Prostate gland (tissue), 2 donors: Measurements from ENCODE around the gene IFI30. TPM values are rescaled to one million over a fixed set of nuclear protein-coding genes. Genes with fewer than 3 reads are reported as not detected.

ENCODE experiments used
- DNase-seq: peaks from one replicate; pipeline ENCODE4 v3.0.0-alpha.2; 2019; ENCODE audit warnings: low spot score
- H3K27ac ChIP-seq, 2 donors: fragments of 200-600 bp; sonication (generic); 2 replicates each; pipeline ENCODE4 v1.5.1; 2017 to 2019
- H3K27me3 ChIP-seq: fragments of 200-600 bp; sonication (generic); replicated peaks from 2 replicates; pipeline ENCODE4 v1.5.1; 2019; ENCODE audit not compliant: insufficient read depth
- H3K36me3 ChIP-seq, 2 donors: fragments of 200-600 bp; sonication (generic); 1 replicate in 1 of 2; 2 replicates in 1 of 2; pipeline versions ENCODE4 v1.5.1 to v1.8.1; 2017 to 2019
- H3K4me1 ChIP-seq: fragments of 200-600 bp; sonication (generic); replicated peaks from 2 replicates; pipeline ENCODE4 v1.5.1; 2019
- H3K4me3 ChIP-seq, 2 donors: fragments of 200-600 bp; sonication (generic); 2 replicates each; pipeline ENCODE4 v1.5.1; 2017 to 2019
- H3K9me3 ChIP-seq: fragments of 200-600 bp; sonication (generic); 2 replicates; pipeline ENCODE4 v1.5.1; 2017
- CTCF ChIP-seq, 4 experiments: fragments of 200-600 bp in 2 of 4; fragments of 450-650 bp in 2 of 4; sonication (generic) in 2 of 4; IDR thresholded peaks; 1 replicate in 3 of 4; 2 replicates in 1 of 4; pipeline ENCODE4 v1.5.1; 2016 to 2019; ENCODE audit warnings: antibody characterized with exemption in 4 of 4, mild to moderate bottlenecking in 2 of 4, moderate library complexity in 2 of 4
- POLR2A ChIP-seq: fragments of 450-650 bp; IDR thresholded peaks from one replicate; pipeline ENCODE4 v1.6.1; 2016; ENCODE audit warnings: antibody characterized with exemption, mild to moderate bottlenecking
- POLR2AphosphoS5 ChIP-seq: sonication (generic); formaldehyde crosslinking; IDR thresholded peaks from one replicate; pipeline ENCODE4 v1.6.1; 2017; ENCODE audit warnings: antibody characterized with exemption
- WGBS: methylation state at CpG from one replicate; pipeline ENCODE4 v1.1.5; 2018; 5-methylcytosine and 5-hydroxymethylcytosine counted together
- intact Hi-C: fragments of 100-400 bp; cut with DNase I; formaldehyde crosslinking; loops from one replicate; pipeline ENCODE4 v1.14.2; 2022
- total RNA-seq, 2 donors: library from RNA; depleted of rRNA; stranded (reverse); fragments of >200 nt; gene quantifications; one replicate each; pipeline ENCODE4 v1.1.0, GENCODE V29; 2016

IFI30 gene
- total RNA-seq, 2 donors from 2014 or later = 20.9 to 22.5 TPM

- no peaks in the 10 kb centered on the region for H3K4me1 ChIP-seq
- no peaks in the 10 kb centered on the region for H3K9me3 ChIP-seq
- intact Hi-C loops = no loop called here
- H3K4me3 ChIP-seq = no peak overlapping the region
- WGBS = 64% methylated on average over 16 of the region's 16 CpGs
- H3K27ac ChIP-seq = no peak overlapping the region
- H3K36me3 ChIP-seq = peaks cover 0 to 5% of the 10 kb centered on the region in 2 donors
- TF ChIP-seq POLR2AphosphoS5 = no peak
- no peak for DNase-seq
- H3K27me3 ChIP-seq = no peaks in the 10 kb centered on the region
These were observed 2.8 kb upstream of the IFI30 start for GRCh38 chr19:18170714-18171255.

- intact Hi-C loops = no loop called here
- TF ChIP-seq CTCF (IDR thresholded peaks at IDR 0.05) (no peak), POLR2A (no peak), POLR2AphosphoS5 (no peak)
- Histone ChIP-seq H3K36me3 (no peaks in the 10 kb centered on the region), H3K27me3 (no peaks in the 10 kb centered on the region), H3K27ac (no peak overlapping the region), H3K4me1 (no peaks in the 10 kb centered on the region), H3K9me3 (no peaks in the 10 kb centered on the region), H3K4me3 (no peak overlapping the region)
- no peak for DNase-seq
- 88% methylated on average over 8 of the region's 8 CpGs for WGBS
These were observed 1.8 kb upstream of the IFI30 start for GRCh38 chr19:18171605-18172327.

- H3K4me1 ChIP-seq = no peaks in the 10 kb centered on the region
- no peaks in the 10 kb centered on the region for H3K36me3 ChIP-seq
- no peaks in the 10 kb centered on the region for H3K9me3 ChIP-seq
- intact Hi-C loops = no loop called here
- DNase-seq = no peak
- H3K4me3 ChIP-seq = no peak overlapping the region
- H3K27ac ChIP-seq = peak overlapping the region in 1 of 2 donors; percentile 27
- 77% methylated on average over 6 of the region's 7 CpGs for WGBS
- no peaks in the 10 kb centered on the region for H3K27me3 ChIP-seq
- TF ChIP-seq POLR2AphosphoS5 = no peak
- no peak for TF ChIP-seq POLR2A
- no peak for TF ChIP-seq CTCF (IDR thresholded peaks at IDR 0.05)
These were observed 1.1 kb upstream of the IFI30 start for GRCh38 chr19:18172331-18173053.

GRCh38 chr19:18173054-18173571 lies 500 bp upstream of the IFI30 start:
- Histone ChIP-seq H3K36me3 (no peaks in the 10 kb centered on the region), H3K9me3 (no peaks in the 10 kb centered on the region), H3K27ac (peak overlapping the region; percentile 55 to 58), H3K4me3 (peak overlapping the region; percentile 56 to 60), H3K27me3 (no peaks in the 10 kb centered on the region), H3K4me1 (no peaks in the 10 kb centered on the region)
- intact Hi-C loops = no loop called here
- 62% methylated on average over 18 of the region's 18 CpGs for WGBS
- DNase-seq = no peak
- TF ChIP-seq CTCF (IDR thresholded peaks at IDR 0.05) (no peak), POLR2AphosphoS5 (no peak), POLR2A (no peak)

GRCh38 chr19:18174983-18175382 lies 1.4 kb downstream of the IFI30 start:
- Histone ChIP-seq H3K4me3 (no peak overlapping the region), H3K4me1 (no peaks in the 10 kb centered on the region), H3K36me3 (no peaks in the 10 kb centered on the region), H3K9me3 (no peaks in the 10 kb centered on the region), H3K27me3 (no peaks in the 10 kb centered on the region), H3K27ac (no peak overlapping the region)
- intact Hi-C loops = no loop called here
- TF ChIP-seq CTCF (IDR thresholded peaks at IDR 0.05) (no peak), POLR2AphosphoS5 (no peak), POLR2A (no peak)
- 89% methylated on average over 11 of the region's 11 CpGs for WGBS
- no peak for DNase-seq
